ENCODE data around the gene PDIA5.

The PDIA5 gene

GRCh38 chr3:123063034-123063433 is 3.8 kb upstream of the PDIA5 start:
- Histone ChIP-seq H2AFZ (ENCODE audit: low read length) (no peak overlapping the region), H4K20me1 (ENCODE audit: insufficient read depth, low read length) (no peaks in the 10 kb centered on the region), H3K9me2 (ENCODE audit: low read depth, low read length) (no peaks in the 10 kb centered on the region), H3K9me3 (ENCODE audit: low read length) (no peaks in the 10 kb centered on the region), H3K27me3 (ENCODE audit: insufficient read depth, low read length) (no peaks in the 10 kb centered on the region), H3K27ac (ENCODE audit: low read depth, low read length, poor library complexity, severe bottlenecking) (no peak overlapping the region), H3K4me1 (ENCODE audit: insufficient read depth, low read length, severe bottlenecking) (peaks cover 5% of the 10 kb centered on the region), H3K4me2 (ENCODE audit: low read length) (no peak overlapping the region), H3K79me2 (ENCODE audit: insufficient read depth, low read length) (0 out of 2 replicates have a peak, but pooled peaks cover 3% of the 10 kb centered on the region), H3F3A (ENCODE audit: insufficient read depth, low read length) (no peaks in the 10 kb centered on the region), H3K36me3 (ENCODE audit: insufficient read depth, low read length) (no peaks in the 10 kb centered on the region), H3K4me3 (ENCODE audit: low read depth, low read length, poor library complexity, severe bottlenecking) (no peak overlapping the region), H3K9ac (ENCODE audit: low read length) (no peak overlapping the region)
- TF ChIP-seq EZH2 (IDR thresholded peaks at IDR 0.05; ENCODE audit: borderline replicate concordance, low read length) (no peak), CTCF (IDR thresholded peaks at IDR 0.05; ENCODE audit: low read length) (no peak)

GRCh38 chr3:123064506-123064905 is 2.3 kb upstream of the PDIA5 start:
- H3K79me2 ChIP-seq (ENCODE audit: insufficient read depth, low read length), result 0 out of 2 replicates have a peak, but pooled peaks cover 5% of the 10 kb centered on the region
- no peaks in the 10 kb centered on the region for H3F3A ChIP-seq (ENCODE audit: insufficient read depth, low read length)
- no peak overlapping the region for H3K4me3 ChIP-seq (ENCODE audit: low read depth, low read length, poor library complexity, severe bottlenecking)
- H3K9me3 ChIP-seq (ENCODE audit: low read length), result no peaks in the 10 kb centered on the region
- no peak overlapping the region for H3K4me2 ChIP-seq (ENCODE audit: low read length)
- no peaks in the 10 kb centered on the region for H4K20me1 ChIP-seq (ENCODE audit: insufficient read depth, low read length)
- H3K27me3 ChIP-seq (ENCODE audit: insufficient read depth, low read length), result no peaks in the 10 kb centered on the region
- H3K9ac ChIP-seq (ENCODE audit: low read length), result no peak overlapping the region
- peaks cover 12% of the 10 kb centered on the region for H3K4me1 ChIP-seq (ENCODE audit: insufficient read depth, low read length, severe bottlenecking)
- no peaks in the 10 kb centered on the region for H3K9me2 ChIP-seq (ENCODE audit: low read depth, low read length)
- H2AFZ ChIP-seq (ENCODE audit: low read length), result no peak overlapping the region
- TF ChIP-seq EZH2 (IDR thresholded peaks at IDR 0.05; ENCODE audit: borderline replicate concordance, low read length), result no peak
- TF ChIP-seq CTCF (IDR thresholded peaks at IDR 0.05; ENCODE audit: low read length), result no peak
- H3K27ac ChIP-seq (ENCODE audit: low read depth, low read length, poor library complexity, severe bottlenecking), result no peak overlapping the region
- H3K36me3 ChIP-seq (ENCODE audit: insufficient read depth, low read length), result 0 out of 2 replicates have a peak, but pooled peaks cover 4% of the 10 kb centered on the region

- Histone ChIP-seq H3K36me3 (ENCODE audit: insufficient read depth, low read length) (0 out of 2 replicates have a peak, but pooled peaks cover 4% of the 10 kb centered on the region), H3K9me2 (ENCODE audit: low read depth, low read length) (no peaks in the 10 kb centered on the region), H3K4me2 (ENCODE audit: low read length) (no peak overlapping the region), H3F3A (ENCODE audit: insufficient read depth, low read length) (no peaks in the 10 kb centered on the region), H3K9me3 (ENCODE audit: low read length) (no peaks in the 10 kb centered on the region), H3K27ac (ENCODE audit: low read depth, low read length, poor library complexity, severe bottlenecking) (no peak overlapping the region), H3K4me3 (ENCODE audit: low read depth, low read length, poor library complexity, severe bottlenecking) (no peak overlapping the region), H3K27me3 (ENCODE audit: insufficient read depth, low read length) (no peaks in the 10 kb centered on the region), H3K9ac (ENCODE audit: low read length) (no peak overlapping the region), H3K4me1 (ENCODE audit: insufficient read depth, low read length, severe bottlenecking) (peaks cover 12% of the 10 kb centered on the region), H4K20me1 (ENCODE audit: insufficient read depth, low read length) (no peaks in the 10 kb centered on the region), H3K79me2 (ENCODE audit: insufficient read depth, low read length) (0 out of 2 replicates have a peak, but pooled peaks cover 5% of the 10 kb centered on the region), H2AFZ (ENCODE audit: low read length) (no peak overlapping the region)
- TF ChIP-seq EZH2 (IDR thresholded peaks at IDR 0.05; ENCODE audit: borderline replicate concordance, low read length), result no peak
- TF ChIP-seq CTCF (IDR thresholded peaks at IDR 0.05; ENCODE audit: low read length), result no peak
Observed at GRCh38 chr3:123064914-123065313, 1.9 kb upstream of the PDIA5 start.
